Neural cell (in vitro differentiated cells): ENCODE results near the gene KLHL22. TPM values are rescaled to one million over a fixed set of nuclear protein-coding genes. Genes with fewer than 3 reads are reported as not detected.
A peak's percentile ranks its signal among the peaks of the same experiment; 100 is the strongest.

Experiments
- H2AFZ ChIP-seq: fragments of 200-600, 300-800 bp; sonication (generic), shearing (Covaris generic); 2 replicates; pipeline ENCODE4 v1.6.0; 2014; ENCODE audit warnings: low read depth, mild to moderate bottlenecking, antibody characterized with exemption, low read length, moderate library complexity
- H3F3A ChIP-seq: fragments of 200-600 bp; shearing (Covaris generic); 2 replicates; pipeline ENCODE4 v1.6.1; 2016; ENCODE audit warnings: mild to moderate bottlenecking, moderate library complexity, mixed read lengths, antibody characterized with exemption, low read length; ENCODE audit not compliant: insufficient read depth, poor library complexity, severe bottlenecking
- H3K27ac ChIP-seq: fragments of 200-600, 300-800 bp; sonication (generic), shearing (Covaris generic); 2 replicates; pipeline ENCODE4 v1.5.1; 2014; ENCODE audit warnings: mild to moderate bottlenecking, low read length, moderate library complexity
- H3K27me3 ChIP-seq: fragments of 300-800, 200-600 bp; sonication (generic), shearing (Covaris generic); 2 replicates; pipeline ENCODE4 v1.6.0; 2014; ENCODE audit warnings: mild to moderate bottlenecking, low read depth, low read length, moderate library complexity; ENCODE audit not compliant: insufficient read depth
- H3K36me3 ChIP-seq: fragments of 300-800, 200-600 bp; sonication (generic), shearing (Covaris generic); 2 replicates; pipeline ENCODE4 v1.5.1; 2014; ENCODE audit warnings: mild to moderate bottlenecking, antibody characterized with exemption, low read length, moderate library complexity; ENCODE audit not compliant: insufficient read depth
- H3K4me2 ChIP-seq: fragments of 300-800, 200-600 bp; sonication (generic), shearing (Covaris generic); 2 replicates; pipeline ENCODE4 v1.6.0; 2014; ENCODE audit warnings: mild to moderate bottlenecking, low read length
- H3K4me3 ChIP-seq: fragments of 300-800, 200-600 bp; sonication (generic), shearing (Covaris generic); 2 replicates; pipeline ENCODE4 v1.5.1; 2014; ENCODE audit warnings: mild to moderate bottlenecking, low read length, moderate library complexity
- H3K79me2 ChIP-seq: fragments of 200-600 bp; shearing (Covaris generic); replicated peaks from 2 replicates; pipeline ENCODE4 v1.6.0; 2014; ENCODE audit warnings: mild to moderate bottlenecking, low read length, moderate library complexity; ENCODE audit not compliant: insufficient read depth
- H3K9ac ChIP-seq: fragments of 300-800, 200-600 bp; sonication (generic), shearing (Covaris generic); 2 replicates; pipeline ENCODE4 v1.6.1; 2016; ENCODE audit warnings: mild to moderate bottlenecking, low read length, mixed read lengths
- H3K9me2 ChIP-seq: fragments of 200-600 bp; shearing (Covaris generic); 2 replicates; pipeline ENCODE4 v1.6.1; 2016; ENCODE audit warnings: mild to moderate bottlenecking, low read length, mixed read lengths; ENCODE audit not compliant: insufficient read depth
- H3K9me3 ChIP-seq: fragments of 200-600, 300-800 bp; sonication (generic), shearing (Covaris generic); 2 replicates; pipeline ENCODE4 v1.6.1; 2016; ENCODE audit warnings: mild to moderate bottlenecking, mixed run types, low read length, moderate library complexity, mixed read lengths
- H4K20me1 ChIP-seq: fragments of 200-600 bp; shearing (Covaris generic); 2 replicates; pipeline ENCODE4 v1.6.1; 2016; ENCODE audit warnings: mild to moderate bottlenecking, mixed run types; ENCODE audit not compliant: insufficient read depth
- CTCF ChIP-seq: fragments of 450-650 bp; IDR thresholded peaks from 2 replicates; pipeline ENCODE4 v1.5.1; 2014; ENCODE audit warnings: antibody characterized with exemption, mild to moderate bottlenecking, moderate library complexity; ENCODE audit not compliant: poor library complexity, severe bottlenecking
- EP300 ChIP-seq: fragments of 450-650 bp; conservative IDR thresholded peaks from 2 replicates; pipeline ENCODE4 v1.6.1; 2014; ENCODE audit warnings: antibody characterized with exemption, mild to moderate bottlenecking, moderate library complexity; ENCODE audit not compliant: poor library complexity, severe bottlenecking
- EZH2 ChIP-seq: fragments of 200-600, 300-800 bp; shearing (Covaris generic), sonication (generic); IDR thresholded peaks from 2 replicates; pipeline ENCODE4 v1.6.1; 2014; ENCODE audit warnings: antibody characterized with exemption, low read length, borderline replicate concordance, mild to moderate bottlenecking; ENCODE audit not compliant: insufficient read depth, poor library complexity, severe bottlenecking
- MXI1 ChIP-seq: fragments of 450-650 bp; conservative IDR thresholded peaks from 2 replicates; pipeline ENCODE4 v1.6.1; 2014; ENCODE audit warnings: antibody characterized with exemption, mild to moderate bottlenecking; ENCODE audit not compliant: poor library complexity, severe bottlenecking
- POLR2AphosphoS5 ChIP-seq: IDR thresholded peaks from 2 replicates; pipeline ENCODE4 v1.6.1; 2012
- RAD21 ChIP-seq: fragments of 450-650 bp; conservative IDR thresholded peaks from 2 replicates; pipeline ENCODE4 v1.6.1; 2014; ENCODE audit warnings: antibody characterized with exemption, mild to moderate bottlenecking, moderate library complexity
- TAF1 ChIP-seq: IDR thresholded peaks from 2 replicates; pipeline ENCODE4 v1.6.1; 2012; ENCODE audit warnings: low read depth
- polyA plus RNA-seq: library from polyadenylated mRNA; depleted of rRNA; stranded (reverse); fragments of >200 nt; gene quantifications from 2 replicates; pipeline ENCODE4 v1.2.3, GENCODE V29; 2014
- TF ChIP-seq, protein P1 (sequence below): IDR thresholded peaks from 2 replicates; pipeline ENCODE4 v1.6.1; 2012; ENCODE audit warnings: borderline replicate concordance

KLHL22 gene
- polyA plus RNA-seq, 1 donor from 2014 or later, result 59.5 TPM

DNA sequence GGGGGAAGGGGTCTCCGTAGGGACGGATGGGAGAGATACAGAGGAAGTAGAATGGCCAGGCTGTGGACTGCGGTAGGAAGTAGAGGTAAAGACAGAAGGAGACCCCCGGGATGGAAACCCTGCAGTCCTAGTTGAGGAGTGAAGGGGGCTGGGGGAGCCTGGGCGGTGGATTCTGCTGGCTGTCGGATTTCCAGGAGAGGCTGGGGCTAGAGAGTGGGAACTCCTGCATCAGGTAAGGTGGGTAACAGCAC lies 57.2 kb downstream of the KLHL22 start:
- Histone ChIP-seq H3K4me3 (peak overlapping the region; percentile 60), H3K36me3 (no peaks in the 10 kb centered on the region), H3K27me3 (peaks cover 48% of the 10 kb centered on the region), H3K27ac (no peak overlapping the region), H2AFZ (no peak overlapping the region), H3K79me2 (no peaks in the 10 kb centered on the region), H3K9me2 (no peaks in the 10 kb centered on the region), H4K20me1 (peaks cover 5% of the 10 kb centered on the region), H3K9me3 (no peaks in the 10 kb centered on the region), H3K4me2 (no peak overlapping the region), H3F3A (no peaks in the 10 kb centered on the region), H3K9ac (peak overlapping the region; percentile 12)
- no peak for TF ChIP-seq TAF1
- no peak for TF ChIP-seq RAD21

GRCh38 chr22:20437613-20438426 lies 57.8 kb downstream of the KLHL22 start, which contains the start of gene SCARF2:
Gene SCARF2 (minus strand): TSS chr22:20437825. CDS start chr22:20437754, 71 bp downstream.
- Histone ChIP-seq H3K4me3 (peak within 1 kb of the TSS; percentile 60), H3K9me2 (no peaks in the 10 kb centered on the region), H3K27ac (no peak within 1 kb of the TSS), H3F3A (no peaks in the 10 kb centered on the region), H3K27me3 (peaks cover 52% of the 10 kb centered on the region), H3K9me3 (no peaks in the 10 kb centered on the region), H4K20me1 (peaks cover 5% of the 10 kb centered on the region), H3K4me2 (no peak within 1 kb of the TSS), H3K79me2 (no peaks in the 10 kb centered on the region), H3K36me3 (no peaks in the 10 kb centered on the region), H2AFZ (no peak within 1 kb of the TSS), H3K9ac (peak within 1 kb of the TSS; percentile 12)
- TF ChIP-seq EP300, result no peak
- TF ChIP-seq POLR2AphosphoS5, result no peak
- no peak for TF ChIP-seq CTCF
- no peak for TF ChIP-seq MXI1
- TF ChIP-seq RAD21, result no peak
- TF ChIP-seq EZH2, result peak; percentile 77
- TF ChIP-seq, protein P1, sequence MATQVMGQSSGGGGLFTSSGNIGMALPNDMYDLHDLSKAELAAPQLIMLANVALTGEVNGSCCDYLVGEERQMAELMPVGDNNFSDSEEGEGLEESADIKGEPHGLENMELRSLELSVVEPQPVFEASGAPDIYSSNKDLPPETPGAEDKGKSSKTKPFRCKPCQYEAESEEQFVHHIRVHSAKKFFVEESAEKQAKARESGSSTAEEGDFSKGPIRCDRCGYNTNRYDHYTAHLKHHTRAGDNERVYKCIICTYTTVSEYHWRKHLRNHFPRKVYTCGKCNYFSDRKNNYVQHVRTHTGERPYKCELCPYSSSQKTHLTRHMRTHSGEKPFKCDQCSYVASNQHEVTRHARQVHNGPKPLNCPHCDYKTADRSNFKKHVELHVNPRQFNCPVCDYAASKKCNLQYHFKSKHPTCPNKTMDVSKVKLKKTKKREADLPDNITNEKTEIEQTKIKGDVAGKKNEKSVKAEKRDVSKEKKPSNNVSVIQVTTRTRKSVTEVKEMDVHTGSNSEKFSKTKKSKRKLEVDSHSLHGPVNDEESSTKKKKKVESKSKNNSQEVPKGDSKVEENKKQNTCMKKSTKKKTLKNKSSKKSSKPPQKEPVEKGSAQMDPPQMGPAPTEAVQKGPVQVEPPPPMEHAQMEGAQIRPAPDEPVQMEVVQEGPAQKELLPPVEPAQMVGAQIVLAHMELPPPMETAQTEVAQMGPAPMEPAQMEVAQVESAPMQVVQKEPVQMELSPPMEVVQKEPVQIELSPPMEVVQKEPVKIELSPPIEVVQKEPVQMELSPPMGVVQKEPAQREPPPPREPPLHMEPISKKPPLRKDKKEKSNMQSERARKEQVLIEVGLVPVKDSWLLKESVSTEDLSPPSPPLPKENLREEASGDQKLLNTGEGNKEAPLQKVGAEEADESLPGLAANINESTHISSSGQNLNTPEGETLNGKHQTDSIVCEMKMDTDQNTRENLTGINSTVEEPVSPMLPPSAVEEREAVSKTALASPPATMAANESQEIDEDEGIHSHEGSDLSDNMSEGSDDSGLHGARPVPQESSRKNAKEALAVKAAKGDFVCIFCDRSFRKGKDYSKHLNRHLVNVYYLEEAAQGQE, result no peak
